Embryonic facial prominence (tissue), 1 donor: ENCODE results near the gene FMNL2.
"Not testable (repeated sequence)": the region's sequence is repeated elsewhere in the genome, so short reads cannot be mapped to it uniquely, and the experiment has no call there.

Experiments
- DNase-seq: peaks from one replicate; pipeline ENCODE4 v3.0.0-alpha.2; 2016; ENCODE audit errors: extremely low spot score

The FMNL2 gene

DNA sequence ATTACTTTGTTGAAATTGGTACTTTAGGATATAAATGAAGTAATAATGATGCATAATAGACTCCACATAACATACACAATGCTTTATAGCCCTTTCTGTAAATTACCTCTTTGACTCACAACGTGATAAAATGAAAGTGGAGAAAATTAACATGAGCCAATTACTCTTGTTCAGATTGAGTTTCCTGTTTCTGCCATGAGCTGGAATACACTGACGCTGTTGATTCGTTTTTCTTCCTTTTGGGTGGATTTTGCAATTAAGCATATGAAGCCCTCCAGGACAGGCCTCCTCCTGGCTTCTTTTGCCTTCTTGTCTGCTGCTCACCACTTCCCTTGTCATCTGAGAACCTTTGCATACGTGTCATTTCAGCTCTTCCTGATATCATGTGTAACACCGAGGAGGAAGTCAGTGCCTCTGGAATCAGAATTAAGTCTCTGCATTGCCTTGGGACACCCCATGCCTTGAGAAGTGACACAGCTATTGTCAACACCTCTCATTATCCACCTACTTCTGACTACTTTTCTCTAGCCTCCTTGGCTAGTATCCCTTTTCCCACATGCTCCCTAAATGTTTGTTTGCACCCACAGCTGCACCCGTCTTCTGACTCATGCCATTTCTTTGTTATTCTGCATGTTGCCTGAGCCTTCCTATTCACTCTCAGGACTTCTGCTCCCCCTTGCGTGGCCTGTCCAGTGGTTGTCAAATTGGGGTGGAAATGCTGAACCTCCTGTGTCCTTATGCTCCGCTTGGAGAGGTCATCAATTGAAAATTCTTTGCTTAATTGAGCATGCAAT, 134.1 kb downstream of the FMNL2 start:
- DNase-seq: no peak

DNA sequence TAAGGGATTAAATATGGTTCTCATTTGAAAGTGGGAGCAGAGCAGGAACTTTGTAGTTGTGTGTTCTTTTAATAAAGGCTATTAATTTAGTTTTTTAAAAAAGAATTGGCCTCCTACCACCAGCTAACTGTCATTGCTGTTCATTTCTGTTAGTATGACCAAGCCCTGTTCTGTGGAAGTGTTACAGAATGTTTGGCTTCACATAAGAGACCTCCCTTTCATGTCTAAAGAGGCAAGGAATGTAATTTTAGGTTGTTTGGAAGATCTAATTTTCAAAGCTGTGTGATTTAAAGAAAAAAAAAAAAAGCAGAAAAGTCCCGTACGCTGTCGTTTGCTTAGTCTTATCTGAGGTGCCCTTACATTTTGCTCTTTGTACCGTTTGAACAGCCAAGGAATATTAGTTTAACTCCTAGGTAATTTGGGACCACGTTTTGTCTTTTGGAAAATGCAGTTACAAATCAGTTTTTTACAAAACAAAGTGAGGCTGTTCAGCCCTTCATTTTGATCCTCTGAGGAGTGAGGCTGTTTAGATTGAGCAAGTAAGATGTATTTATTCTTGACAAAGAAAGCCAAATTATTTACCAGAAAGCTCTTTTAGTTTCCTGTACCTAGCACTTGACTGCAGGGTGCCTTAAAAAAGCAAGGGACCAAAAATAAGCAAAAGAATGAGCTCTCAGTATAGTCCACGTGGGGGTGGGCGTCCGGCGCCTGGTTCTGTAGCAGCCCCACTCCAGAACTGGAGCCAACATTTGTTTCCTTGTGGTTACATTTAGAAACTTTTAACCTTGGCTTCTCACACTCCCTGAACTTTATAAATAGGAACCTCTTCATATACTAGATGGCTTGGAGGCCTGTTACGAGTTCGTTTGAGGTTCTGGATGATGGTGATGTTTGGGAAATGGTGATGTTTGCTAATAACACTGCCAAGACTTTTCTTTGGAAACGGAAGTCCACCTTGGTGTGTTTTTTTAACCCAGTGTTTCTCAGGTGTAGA, 136.2 kb downstream of the FMNL2 start:
- no peak for DNase-seq

DNA sequence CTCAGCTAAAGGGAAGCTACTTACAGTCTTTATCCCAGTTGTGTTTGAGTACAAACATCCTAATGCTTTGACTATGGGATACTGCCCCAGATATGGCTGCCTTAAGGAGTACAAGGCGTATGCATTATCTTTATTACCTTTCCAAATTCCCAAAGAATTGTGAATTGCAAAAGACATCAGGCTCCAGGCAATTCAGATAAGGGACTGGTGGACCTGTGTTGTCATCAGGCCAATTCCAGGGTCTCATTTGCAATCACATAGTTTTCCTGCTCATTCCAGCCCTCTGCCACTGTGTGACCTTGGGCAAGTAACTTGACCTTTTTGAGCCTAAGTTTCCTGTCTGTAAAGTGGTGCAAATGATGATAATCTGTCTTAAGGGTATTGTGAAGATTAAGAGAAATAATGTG, 137.5 kb downstream of the FMNL2 start:
- DNase-seq: no peak

- no peak for DNase-seq
Measured at GRCh38 chr2:152473151-152473857, 138.3 kb downstream of the FMNL2 start.

DNA sequence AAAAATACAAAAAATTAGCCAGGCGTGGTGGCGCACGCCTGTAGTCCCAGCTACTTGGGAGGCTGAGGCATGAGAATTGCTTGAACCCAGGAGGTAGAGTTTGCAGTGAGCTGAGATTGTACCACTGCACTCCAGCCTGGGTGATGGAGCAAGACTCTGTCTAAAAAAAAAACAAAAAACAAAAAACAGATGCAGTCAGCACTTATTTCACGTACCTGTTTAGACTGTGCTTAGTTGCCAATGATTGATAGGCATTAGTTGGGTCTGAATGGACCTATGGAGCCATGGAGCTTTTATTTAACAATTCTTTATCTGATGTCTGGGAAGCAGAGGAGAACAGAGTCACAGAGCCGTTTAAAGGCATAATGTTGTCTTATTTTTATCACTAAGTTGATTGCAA, 139.5 kb downstream of the FMNL2 start:
- not testable (repeated sequence) for DNase-seq

DNA sequence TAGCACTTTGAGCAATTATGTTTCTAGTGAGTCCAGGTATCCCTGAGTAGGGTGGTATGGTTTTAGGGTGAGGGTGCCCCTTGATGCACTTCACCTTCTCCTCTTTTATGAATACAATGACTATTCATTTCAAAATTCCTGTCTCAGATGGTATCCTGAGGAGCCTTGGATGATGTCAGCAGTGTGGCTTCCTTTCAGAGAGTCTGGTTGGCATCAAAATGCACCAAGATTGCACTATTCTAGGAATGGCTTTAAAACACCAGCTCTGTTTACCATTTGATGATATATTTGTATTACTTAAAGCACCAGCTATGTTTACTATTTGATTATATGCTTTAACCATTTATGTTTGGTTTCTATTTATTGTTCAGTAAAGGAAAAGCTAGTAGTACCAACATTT, 141.0 kb downstream of the FMNL2 start:
- DNase-seq: no peak

GRCh38 chr2:152477347-152478092, 142.5 kb downstream of the FMNL2 start:
- no peak for DNase-seq

- DNase-seq: no peak
Measured at GRCh38 chr2:152479282-152479681, 144.3 kb downstream of the FMNL2 start.

GRCh38 chr2:152480821-152481399, 145.9 kb downstream of the FMNL2 start:
- DNase-seq: no peak

DNA sequence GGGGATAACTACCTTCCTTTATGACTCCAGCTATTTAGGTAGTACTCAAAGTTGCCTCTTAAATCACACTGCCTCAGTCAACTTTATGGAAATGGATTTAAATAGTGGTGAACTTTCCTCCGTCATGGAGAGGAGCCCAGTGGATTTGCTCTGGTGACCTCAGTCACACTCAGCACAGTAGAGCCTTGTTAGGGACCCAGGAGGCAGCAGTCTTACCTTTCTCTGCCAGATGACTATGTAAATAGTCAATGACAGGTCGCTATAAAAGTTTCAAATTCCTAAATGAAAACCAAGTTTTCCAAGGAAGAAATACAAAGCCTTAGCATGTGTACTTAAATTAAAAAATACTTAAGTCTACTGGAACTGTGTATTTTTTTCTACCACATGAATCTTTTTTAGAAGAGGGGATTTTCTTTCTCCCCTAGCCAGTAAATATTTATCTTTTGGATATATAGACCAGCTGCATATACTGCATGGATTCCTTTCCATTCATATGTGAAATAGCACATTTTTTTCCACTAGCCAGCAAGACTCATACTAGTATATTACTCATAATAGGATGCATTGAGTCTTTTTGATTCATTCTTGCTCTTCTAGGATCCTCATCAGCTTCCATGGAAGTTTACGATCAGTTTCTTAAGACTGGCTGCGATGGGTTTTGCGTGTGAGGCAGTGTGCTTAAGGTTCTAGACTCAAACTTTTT, 147.1 kb downstream of the FMNL2 start:
- DNase-seq: no peak

DNA sequence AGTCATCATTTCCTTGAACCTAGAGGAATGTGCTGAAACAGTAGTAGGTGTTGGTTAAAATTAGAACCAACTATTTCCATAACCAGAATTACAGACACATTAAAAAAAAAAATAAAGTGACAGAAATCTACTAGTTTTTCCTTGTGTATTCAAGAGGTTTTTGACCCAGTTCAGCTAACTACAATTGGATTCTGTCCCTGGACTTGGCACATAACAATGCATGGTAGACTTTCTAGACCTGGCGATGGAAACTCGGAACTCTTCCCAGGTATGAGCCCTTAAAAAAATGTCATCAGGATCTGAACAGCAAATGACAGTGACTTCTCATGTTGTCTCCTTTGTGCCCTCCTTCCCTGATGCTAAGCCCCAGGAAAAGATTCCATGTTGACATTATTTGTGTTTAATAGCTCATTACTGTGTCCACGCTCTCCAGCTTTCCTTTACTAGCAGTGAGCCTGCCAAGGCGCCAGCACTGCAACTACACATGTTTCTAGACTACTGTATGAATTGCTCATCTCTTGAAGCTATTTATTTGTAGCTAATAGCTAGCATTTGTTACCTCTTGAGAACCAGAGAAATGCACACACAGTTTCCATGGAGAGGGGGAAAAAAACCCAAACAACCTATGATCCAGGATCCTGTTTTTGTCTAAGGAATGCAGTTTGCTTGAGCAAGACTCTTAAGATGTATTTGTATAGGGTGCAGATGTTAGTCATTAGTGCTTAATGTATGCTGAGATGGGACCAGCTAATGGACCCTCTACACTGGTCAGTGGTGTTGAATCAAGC, 148.5 kb downstream of the FMNL2 start:
- DNase-seq: no peak

- no peak for DNase-seq
Measured at GRCh38 chr2:152485954-152486736, 151.2 kb downstream of the FMNL2 start.

- no peak for DNase-seq
Measured at GRCh38 chr2:152486737-152487400, 151.9 kb downstream of the FMNL2 start.

DNA sequence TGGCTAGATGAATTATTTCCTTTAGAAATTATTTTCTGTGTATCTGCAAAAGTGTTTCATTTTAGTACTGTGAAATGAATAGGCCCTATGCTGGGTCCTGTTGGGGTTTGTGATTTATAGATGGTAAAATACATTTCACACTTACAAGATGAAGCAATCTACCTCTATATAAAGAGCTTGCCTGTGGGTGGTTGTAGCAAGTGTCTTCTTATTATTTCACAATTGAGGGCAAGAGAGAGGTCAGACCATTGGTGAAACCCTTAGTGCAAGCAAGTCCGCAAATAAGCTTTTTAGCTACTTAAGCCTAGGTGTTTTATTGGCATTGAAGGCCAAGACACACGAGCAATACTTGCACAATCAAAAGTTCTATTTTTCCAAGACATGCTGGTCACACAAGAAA, 153.1 kb downstream of the FMNL2 start:
- DNase-seq: no peak

DNA sequence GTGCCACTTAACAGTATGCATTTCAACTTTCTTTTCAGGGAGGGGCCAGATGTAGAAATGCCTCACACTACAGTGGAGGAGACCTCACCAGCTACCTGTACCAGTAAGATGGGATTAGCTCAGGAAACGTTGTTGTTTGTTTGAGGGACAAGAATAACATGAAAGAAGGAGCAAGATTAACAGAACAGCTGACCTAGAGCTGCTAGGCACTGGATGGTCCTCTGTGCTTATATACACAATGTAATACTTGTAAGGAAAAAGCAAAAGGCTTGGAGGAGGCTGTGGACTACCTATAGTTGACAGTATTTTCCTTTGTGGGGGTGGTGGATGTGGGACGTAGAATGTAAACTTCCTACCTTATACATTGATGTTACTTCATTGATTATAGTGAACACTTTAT, 154.4 kb downstream of the FMNL2 start:
- no peak for DNase-seq

DNA sequence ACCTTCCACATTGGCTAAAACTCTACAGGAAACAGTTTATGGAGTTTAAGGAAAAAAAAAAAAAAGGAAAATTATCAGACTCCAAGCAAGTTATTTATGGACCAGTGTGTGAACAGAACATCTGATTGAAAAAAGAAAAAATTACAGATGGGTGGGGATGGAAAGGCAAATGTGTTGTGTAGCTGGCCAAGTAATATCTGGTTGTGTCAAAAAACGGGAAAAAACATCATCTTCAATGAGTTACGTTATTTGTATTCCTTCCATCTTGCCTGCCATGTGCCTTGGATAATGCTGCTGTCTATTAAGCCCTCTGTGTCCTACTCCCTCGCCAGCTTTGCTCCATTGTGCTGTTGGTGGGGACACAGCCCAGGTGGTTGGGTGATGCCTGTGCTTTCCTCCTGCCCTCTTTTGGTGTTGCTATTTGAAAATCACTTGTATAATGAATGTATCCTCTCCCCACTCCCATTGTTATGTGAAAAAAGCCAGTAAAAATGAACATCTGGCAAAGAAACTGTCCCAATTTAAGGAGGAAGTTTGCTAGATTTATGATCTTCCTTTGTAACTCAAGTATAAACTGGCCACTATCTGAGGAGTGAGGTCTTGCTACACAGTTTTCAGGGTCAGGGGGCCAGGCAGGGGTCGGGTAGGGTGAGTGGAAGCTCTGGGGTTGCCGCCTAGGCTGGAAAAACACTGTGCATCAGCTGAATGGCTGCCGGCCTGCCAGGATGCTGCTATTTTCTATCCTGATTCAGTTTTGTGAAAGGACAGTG, 155.9 kb downstream of the FMNL2 start:
- no peak for DNase-seq

DNA sequence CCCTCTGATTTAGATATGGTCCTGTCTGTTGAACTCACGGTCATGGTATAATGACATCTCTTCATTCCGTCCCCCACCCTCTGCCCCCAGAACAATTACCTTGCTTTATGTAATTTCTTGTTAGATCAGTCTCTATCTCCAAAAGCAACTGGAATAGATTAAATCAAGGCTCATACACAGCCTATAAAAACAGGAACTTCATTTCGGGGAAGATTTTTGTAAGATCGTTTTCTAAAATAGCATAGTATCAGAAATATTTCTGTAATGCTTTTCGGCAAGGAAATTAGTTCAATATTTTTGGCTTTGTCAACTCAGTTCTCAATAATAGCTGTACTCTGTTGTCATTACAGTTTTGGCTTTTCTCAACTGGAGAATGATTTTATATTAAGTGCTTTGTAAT, 157.2 kb downstream of the FMNL2 start:
- DNase-seq: no peak
